D721Med (cell line): Measurements from ENCODE around the gene DUSP28.
"Not testable (repeated sequence)": the region's sequence is repeated elsewhere in the genome, so short reads cannot be mapped to it uniquely, and the experiment has no call there.

Experiments used
- DNase-seq: peaks from one replicate; pipeline ENCODE4 v3.0.0; 2011; ENCODE audit warnings: low spot score; ENCODE audit not compliant: insufficient read length
- FAIRE-seq: peaks from 2 replicates; lab custom pipeline; 2011; peaks lifted over from hg19 to GRCh38; lab: Jason Lieb, UNC
- TF ChIP-seq, protein P1 (sequence below): IDR thresholded peaks from 2 replicates; pipeline ENCODE4 v1.5.1; 2012; ENCODE audit warnings: mild to moderate bottlenecking, control low read depth; ENCODE audit not compliant: insufficient read depth; ENCODE audit errors: missing control alignments

DUSP28 gene

GRCh38 chr2:240528406-240529040 lies 31.6 kb upstream of the DUSP28 start:
- TF ChIP-seq, protein P1, sequence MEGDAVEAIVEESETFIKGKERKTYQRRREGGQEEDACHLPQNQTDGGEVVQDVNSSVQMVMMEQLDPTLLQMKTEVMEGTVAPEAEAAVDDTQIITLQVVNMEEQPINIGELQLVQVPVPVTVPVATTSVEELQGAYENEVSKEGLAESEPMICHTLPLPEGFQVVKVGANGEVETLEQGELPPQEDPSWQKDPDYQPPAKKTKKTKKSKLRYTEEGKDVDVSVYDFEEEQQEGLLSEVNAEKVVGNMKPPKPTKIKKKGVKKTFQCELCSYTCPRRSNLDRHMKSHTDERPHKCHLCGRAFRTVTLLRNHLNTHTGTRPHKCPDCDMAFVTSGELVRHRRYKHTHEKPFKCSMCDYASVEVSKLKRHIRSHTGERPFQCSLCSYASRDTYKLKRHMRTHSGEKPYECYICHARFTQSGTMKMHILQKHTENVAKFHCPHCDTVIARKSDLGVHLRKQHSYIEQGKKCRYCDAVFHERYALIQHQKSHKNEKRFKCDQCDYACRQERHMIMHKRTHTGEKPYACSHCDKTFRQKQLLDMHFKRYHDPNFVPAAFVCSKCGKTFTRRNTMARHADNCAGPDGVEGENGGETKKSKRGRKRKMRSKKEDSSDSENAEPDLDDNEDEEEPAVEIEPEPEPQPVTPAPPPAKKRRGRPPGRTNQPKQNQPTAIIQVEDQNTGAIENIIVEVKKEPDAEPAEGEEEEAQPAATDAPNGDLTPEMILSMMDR = no peak
- DNase-seq = no peak
- no peak for FAIRE-seq

- FAIRE-seq (no peak), DNase-seq (no peak)
- TF ChIP-seq, protein P1 = no peak
Measured at GRCh38 chr2:240529344-240529999, 30.7 kb upstream of the DUSP28 start.

GRCh38 chr2:240530181-240530580 lies 30.0 kb upstream of the DUSP28 start:
- TF ChIP-seq, protein P1 = no peak
- no peak for FAIRE-seq

GRCh38 chr2:240531038-240531437 lies 29.1 kb upstream of the DUSP28 start:
- DNase-seq = no peak
- TF ChIP-seq, protein P1 = no peak
- FAIRE-seq = no peak

More at GRCh38 chr2:240530181-240530580, 30.0 kb upstream of the DUSP28 start:
- DNase-seq = no peak

- DNase-seq (no peak), FAIRE-seq (no peak)
- TF ChIP-seq, protein P1 = no peak
Measured at GRCh38 chr2:240532031-240532775, 28.0 kb upstream of the DUSP28 start.

DNA sequence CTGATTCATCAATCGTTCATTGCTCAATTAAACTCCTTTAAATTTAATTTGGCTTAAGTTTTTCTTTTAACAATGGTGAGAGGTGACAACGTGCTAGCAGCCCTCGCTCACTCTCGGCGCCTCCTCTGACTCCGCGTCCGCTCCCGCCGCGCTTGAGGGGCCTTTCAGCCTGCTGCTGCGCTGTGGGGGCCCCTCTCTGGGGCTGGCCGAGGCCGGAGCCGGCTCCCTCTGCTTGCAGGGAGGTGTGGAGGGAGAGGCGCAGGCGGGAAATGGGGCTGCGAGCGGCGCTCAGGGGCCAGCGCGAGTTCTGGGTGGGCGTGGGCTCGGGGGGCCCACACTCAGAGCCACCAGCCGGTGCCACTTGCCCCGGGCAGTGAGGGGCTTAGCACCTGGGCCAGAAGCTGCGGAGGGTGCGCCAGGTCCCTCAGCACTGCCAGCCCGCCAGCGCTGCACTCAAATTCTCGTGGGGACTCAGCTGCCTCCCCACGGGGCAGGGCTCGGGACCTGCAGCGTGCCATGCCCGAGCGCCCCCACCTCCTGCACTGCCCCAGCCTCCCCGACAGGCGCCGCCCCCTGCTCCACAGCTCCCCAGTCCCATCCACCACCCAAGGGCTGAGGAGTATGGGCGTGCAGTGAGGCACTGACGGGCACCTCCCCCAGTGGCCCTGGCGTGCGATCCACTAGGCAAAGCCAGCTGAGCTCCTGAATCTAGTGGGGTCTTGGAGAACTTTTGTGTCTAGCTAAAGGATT lies 22.0 kb upstream of the DUSP28 start:
- TF ChIP-seq, protein P1 = no peak
- DNase-seq = no peak
- FAIRE-seq = no peak

DNA sequence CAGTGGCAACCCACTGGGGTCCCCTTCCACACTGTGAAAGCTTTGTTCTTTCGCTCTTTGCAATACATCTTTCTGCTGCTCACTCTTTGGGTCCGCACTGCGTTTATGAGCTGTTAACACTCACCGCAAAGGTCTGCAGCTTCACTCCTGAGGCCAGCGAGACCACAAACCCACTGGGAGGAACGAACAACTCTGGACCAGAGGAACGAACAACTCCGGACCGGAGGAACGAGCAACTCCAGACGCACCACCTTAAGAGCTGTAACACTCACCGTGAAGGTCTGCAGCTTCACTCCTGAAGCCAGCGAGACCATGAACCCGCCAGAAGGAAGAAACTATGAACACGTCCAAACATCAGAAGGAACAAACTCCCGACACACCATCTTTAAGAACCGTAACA lies 21.1 kb upstream of the DUSP28 start:
- DNase-seq, FAIRE-seq: not testable (repeated sequence)
